Transverse colon (tissue), 4 donors: Measurements from ENCODE around the gene TMC2.

Experiments used
- CTCF ChIP-seq, 5 experiments: fragments of 200-600 bp in 3 of 5; fragments of 450-650 bp in 2 of 5; sonication (generic) in 3 of 5; IDR thresholded peaks; 1 replicate in 2 of 5; 2 replicates in 3 of 5; pipeline ENCODE4 v1.5.1; 2016 to 2017; ENCODE audit warnings: antibody characterized with exemption in 5 of 5, inconsistent platforms in 3 of 5, mild to moderate bottlenecking in 2 of 5, moderate library complexity in 1 of 5
- POLR2A ChIP-seq: fragments of 450-650 bp; IDR thresholded peaks from one replicate; pipeline ENCODE4 v1.6.1; 2016; ENCODE audit warnings: antibody characterized with exemption, mild to moderate bottlenecking, moderate library complexity
- POLR2AphosphoS5 ChIP-seq, 3 donors: sonication (generic); formaldehyde crosslinking; IDR thresholded peaks; one replicate each; pipeline ENCODE4 v1.6.1; 2016; ENCODE audit warnings: antibody characterized with exemption in 3 of 3

- TF ChIP-seq CTCF (IDR thresholded peaks at IDR 0.05) (no peak), POLR2AphosphoS5 (IDR thresholded peaks at IDR 0.05) (no peak), POLR2A (no peak)
These were observed 154.8 kb downstream of the TMC2 start for GRCh38 chr20:2691127-2691526.
